Measurements from ENCODE around the gene NAA80. TPM values are rescaled to one million over a fixed set of nuclear protein-coding genes. Genes with fewer than 3 reads are reported as not detected.
A peak's percentile ranks its signal among the peaks of the same experiment; 100 is the strongest.

Gene NAA80
- total and polyA plus RNA-seq, 10 of the 15 experiments (the other 5 are each of a cell fraction or from before 2014, with no cell fraction given), result 0.48 to 12.7 (median 6.7) TPM

DNA sequence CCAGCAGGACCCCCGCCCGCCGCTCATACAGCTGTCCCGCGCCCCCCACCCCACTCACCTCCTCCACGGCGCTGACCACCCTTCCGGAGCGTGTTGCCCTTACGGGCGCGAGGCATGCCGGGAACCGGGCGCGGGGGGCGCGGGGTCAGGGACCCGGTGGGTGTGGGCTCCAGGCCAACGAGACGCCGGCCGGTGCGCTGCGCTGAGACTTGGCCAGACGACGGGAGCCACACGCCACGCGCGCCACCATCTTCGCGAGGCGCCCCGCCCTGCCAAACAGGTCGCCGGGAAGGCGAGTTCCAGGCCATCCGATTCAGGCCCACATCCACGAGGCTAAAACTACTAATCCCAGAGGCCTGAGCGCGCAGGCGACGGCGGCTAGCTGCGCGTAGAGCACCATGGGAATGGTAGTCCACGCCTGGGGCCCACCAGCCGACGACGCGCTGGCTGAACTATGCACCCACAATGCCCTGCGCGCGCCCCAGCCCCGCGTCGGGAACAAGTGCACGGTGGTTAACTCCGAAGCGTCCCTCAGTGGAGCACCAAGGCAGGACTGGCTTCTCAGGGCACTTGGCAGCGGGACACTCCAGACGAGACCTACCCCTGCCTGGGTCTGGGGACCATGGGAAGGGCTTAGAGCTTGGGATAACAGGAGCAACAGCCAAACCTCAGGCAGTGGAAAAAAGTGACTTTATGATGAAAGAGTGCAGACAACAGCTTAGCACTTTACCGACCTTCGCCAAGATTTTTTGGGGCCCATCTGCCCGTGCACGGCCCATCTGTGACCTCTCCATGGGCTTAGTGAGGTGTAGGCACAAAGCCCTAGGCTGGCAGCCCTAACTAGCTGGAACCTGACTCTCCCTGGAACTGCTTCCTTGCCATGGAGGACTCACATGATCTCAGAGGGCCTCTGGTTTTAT lies 6.8 kb downstream of the NAA80 start, which contains the start of gene IFRD2 (continued):
- TF ChIP-seq, protein P1, sequence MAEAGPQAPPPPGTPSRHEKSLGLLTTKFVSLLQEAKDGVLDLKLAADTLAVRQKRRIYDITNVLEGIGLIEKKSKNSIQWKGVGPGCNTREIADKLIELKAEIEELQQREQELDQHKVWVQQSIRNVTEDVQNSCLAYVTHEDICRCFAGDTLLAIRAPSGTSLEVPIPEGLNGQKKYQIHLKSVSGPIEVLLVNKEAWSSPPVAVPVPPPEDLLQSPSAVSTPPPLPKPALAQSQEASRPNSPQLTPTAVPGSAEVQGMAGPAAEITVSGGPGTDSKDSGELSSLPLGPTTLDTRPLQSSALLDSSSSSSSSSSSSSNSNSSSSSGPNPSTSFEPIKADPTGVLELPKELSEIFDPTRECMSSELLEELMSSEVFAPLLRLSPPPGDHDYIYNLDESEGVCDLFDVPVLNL (IDR thresholded peaks at IDR 0.05; ENCODE audit: low read depth, low read length), result peak; percentile 67; the same call in 1 of the 2 replicates
- TF ChIP-seq CREM (IDR thresholded peaks at IDR 0.05; ENCODE audit: low read depth) (peak; percentile 100), RELA (IDR thresholded peaks at IDR 0.05; ENCODE audit: borderline replicate concordance, partially characterized antibody) (peak; percentile 90), EGR1 (IDR thresholded peaks at IDR 0.05; ENCODE audit: borderline replicate concordance in 1 of 2, low read depth in 2 of 2, low read length in 2 of 2) (peak; percentile 14; a peak in 2 of 3 replicates), EP300 (IDR thresholded peaks at IDR 0.05; ENCODE audit: borderline replicate concordance in 1 of 2, control insufficient read depth in 1 of 2, low read depth in 2 of 2, low read length in 2 of 2) (no peak), KDM1A (IDR thresholded peaks at IDR 0.05; ENCODE audit: borderline replicate concordance) (no peak), MEF2A (IDR thresholded peaks at IDR 0.05; ENCODE audit: insufficient read depth, low read depth, low read length) (no peak), KAT2A (conservative IDR thresholded peaks at IDR 0.05; ENCODE audit: control insufficient read depth, low read depth, low read length) (no peak), ZNF622 (IDR thresholded peaks at IDR 0.05) (no peak), MTA3 (IDR thresholded peaks at IDR 0.05; ENCODE audit: borderline replicate concordance, low read length) (no peak), POU2F2 (IDR thresholded peaks at IDR 0.05; ENCODE audit: borderline replicate concordance, low read depth, low read length) (peak; percentile 66; the same call in 1 of the 3 replicates)
- TF ChIP-seq, protein P2, sequence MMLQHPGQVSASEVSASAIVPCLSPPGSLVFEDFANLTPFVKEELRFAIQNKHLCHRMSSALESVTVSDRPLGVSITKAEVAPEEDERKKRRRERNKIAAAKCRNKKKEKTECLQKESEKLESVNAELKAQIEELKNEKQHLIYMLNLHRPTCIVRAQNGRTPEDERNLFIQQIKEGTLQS (IDR thresholded peaks at IDR 0.05; ENCODE audit: borderline replicate concordance, extremely low read depth, low read depth, low read length), result peak; percentile 80
- TF ChIP-seq, protein P3, sequence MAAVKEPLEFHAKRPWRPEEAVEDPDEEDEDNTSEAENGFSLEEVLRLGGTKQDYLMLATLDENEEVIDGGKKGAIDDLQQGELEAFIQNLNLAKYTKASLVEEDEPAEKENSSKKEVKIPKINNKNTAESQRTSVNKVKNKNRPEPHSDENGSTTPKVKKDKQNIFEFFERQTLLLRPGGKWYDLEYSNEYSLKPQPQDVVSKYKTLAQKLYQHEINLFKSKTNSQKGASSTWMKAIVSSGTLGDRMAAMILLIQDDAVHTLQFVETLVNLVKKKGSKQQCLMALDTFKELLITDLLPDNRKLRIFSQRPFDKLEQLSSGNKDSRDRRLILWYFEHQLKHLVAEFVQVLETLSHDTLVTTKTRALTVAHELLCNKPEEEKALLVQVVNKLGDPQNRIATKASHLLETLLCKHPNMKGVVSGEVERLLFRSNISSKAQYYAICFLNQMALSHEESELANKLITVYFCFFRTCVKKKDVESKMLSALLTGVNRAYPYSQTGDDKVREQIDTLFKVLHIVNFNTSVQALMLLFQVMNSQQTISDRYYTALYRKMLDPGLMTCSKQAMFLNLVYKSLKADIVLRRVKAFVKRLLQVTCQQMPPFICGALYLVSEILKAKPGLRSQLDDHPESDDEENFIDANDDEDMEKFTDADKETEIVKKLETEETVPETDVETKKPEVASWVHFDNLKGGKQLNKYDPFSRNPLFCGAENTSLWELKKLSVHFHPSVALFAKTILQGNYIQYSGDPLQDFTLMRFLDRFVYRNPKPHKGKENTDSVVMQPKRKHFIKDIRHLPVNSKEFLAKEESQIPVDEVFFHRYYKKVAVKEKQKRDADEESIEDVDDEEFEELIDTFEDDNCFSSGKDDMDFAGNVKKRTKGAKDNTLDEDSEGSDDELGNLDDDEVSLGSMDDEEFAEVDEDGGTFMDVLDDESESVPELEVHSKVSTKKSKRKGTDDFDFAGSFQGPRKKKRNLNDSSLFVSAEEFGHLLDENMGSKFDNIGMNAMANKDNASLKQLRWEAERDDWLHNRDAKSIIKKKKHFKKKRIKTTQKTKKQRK (IDR thresholded peaks at IDR 0.05; ENCODE audit: low read depth, low read length), result no peak
- TF ChIP-seq, protein P4, sequence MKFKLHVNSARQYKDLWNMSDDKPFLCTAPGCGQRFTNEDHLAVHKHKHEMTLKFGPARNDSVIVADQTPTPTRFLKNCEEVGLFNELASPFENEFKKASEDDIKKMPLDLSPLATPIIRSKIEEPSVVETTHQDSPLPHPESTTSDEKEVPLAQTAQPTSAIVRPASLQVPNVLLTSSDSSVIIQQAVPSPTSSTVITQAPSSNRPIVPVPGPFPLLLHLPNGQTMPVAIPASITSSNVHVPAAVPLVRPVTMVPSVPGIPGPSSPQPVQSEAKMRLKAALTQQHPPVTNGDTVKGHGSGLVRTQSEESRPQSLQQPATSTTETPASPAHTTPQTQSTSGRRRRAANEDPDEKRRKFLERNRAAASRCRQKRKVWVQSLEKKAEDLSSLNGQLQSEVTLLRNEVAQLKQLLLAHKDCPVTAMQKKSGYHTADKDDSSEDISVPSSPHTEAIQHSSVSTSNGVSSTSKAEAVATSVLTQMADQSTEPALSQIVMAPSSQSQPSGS (IDR thresholded peaks at IDR 0.05; ENCODE audit: low read length), result no peak
- TF ChIP-seq, protein P5, sequence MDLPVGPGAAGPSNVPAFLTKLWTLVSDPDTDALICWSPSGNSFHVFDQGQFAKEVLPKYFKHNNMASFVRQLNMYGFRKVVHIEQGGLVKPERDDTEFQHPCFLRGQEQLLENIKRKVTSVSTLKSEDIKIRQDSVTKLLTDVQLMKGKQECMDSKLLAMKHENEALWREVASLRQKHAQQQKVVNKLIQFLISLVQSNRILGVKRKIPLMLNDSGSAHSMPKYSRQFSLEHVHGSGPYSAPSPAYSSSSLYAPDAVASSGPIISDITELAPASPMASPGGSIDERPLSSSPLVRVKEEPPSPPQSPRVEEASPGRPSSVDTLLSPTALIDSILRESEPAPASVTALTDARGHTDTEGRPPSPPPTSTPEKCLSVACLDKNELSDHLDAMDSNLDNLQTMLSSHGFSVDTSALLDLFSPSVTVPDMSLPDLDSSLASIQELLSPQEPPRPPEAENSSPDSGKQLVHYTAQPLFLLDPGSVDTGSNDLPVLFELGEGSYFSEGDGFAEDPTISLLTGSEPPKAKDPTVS (IDR thresholded peaks at IDR 0.05; ENCODE audit: low read depth, low read length), result no peak
- TF ChIP-seq, protein P6, sequence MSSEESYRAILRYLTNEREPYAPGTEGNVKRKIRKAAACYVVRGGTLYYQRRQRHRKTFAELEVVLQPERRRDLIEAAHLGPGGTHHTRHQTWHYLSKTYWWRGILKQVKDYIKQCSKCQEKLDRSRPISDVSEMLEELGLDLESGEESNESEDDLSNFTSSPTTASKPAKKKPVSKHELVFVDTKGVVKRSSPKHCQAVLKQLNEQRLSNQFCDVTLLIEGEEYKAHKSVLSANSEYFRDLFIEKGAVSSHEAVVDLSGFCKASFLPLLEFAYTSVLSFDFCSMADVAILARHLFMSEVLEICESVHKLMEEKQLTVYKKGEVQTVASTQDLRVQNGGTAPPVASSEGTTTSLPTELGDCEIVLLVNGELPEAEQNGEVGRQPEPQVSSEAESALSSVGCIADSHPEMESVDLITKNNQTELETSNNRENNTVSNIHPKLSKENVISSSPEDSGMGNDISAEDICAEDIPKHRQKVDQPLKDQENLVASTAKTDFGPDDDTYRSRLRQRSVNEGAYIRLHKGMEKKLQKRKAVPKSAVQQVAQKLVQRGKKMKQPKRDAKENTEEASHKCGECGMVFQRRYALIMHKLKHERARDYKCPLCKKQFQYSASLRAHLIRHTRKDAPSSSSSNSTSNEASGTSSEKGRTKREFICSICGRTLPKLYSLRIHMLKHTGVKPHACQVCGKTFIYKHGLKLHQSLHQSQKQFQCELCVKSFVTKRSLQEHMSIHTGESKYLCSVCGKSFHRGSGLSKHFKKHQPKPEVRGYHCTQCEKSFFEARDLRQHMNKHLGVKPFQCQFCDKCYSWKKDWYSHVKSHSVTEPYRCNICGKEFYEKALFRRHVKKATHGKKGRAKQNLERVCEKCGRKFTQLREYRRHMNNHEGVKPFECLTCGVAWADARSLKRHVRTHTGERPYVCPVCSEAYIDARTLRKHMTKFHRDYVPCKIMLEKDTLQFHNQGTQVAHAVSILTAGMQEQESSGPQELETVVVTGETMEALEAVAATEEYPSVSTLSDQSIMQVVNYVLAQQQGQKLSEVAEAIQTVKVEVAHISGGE (CRISPR knock-in tag; IDR thresholded peaks at IDR 0.05), result no peak

Data from GM12878 (cell line).